WI38 (cell line): Measurements from ENCODE around the gene SPATA33.

Source experiments
- H3K4me3 ChIP-seq: 2 replicates; pipeline ENCODE4 v1.5.1; 2011; ENCODE audit warnings: low read depth, mild to moderate bottlenecking, control low read depth, low read length
- CTCF ChIP-seq: IDR thresholded peaks from 2 replicates; pipeline ENCODE4 v1.5.1; 2012; ENCODE audit warnings: low read depth, mild to moderate bottlenecking, control low read depth, low read length

Gene SPATA33

GRCh38 chr16:89707695-89708094 is 50.1 kb downstream of the SPATA33 start:
- no peak for TF ChIP-seq CTCF
- no peak overlapping the region for H3K4me3 ChIP-seq

GRCh38 chr16:89708481-89708931 is 50.9 kb downstream of the SPATA33 start:
- no peak overlapping the region for H3K4me3 ChIP-seq
- TF ChIP-seq CTCF, result no peak

GRCh38 chr16:89709166-89709565 is 51.5 kb downstream of the SPATA33 start:
- no peak for TF ChIP-seq CTCF
- no peak overlapping the region for H3K4me3 ChIP-seq

- no peak for TF ChIP-seq CTCF
- no peak overlapping the region for H3K4me3 ChIP-seq
These were observed 52.2 kb downstream of the SPATA33 start for GRCh38 chr16:89709716-89710432.

GRCh38 chr16:89710709-89711564 is 53.3 kb downstream of the SPATA33 start:
- H3K4me3 ChIP-seq, result no peak overlapping the region
- TF ChIP-seq CTCF, result no peak

- H3K4me3 ChIP-seq, result peak overlapping the region; percentile 58
- no peak for TF ChIP-seq CTCF
These were observed 54.1 kb downstream of the SPATA33 start for GRCh38 chr16:89711601-89712273.
